K562 (cell line): ENCODE data around the gene PLEKHO2. TPM values are rescaled to one million over a fixed set of nuclear protein-coding genes. Genes with fewer than 3 reads are reported as not detected.
A peak's percentile ranks its signal among the peaks of the same experiment; 100 is the strongest.

ENCODE experiments used
- BHLHE40 ChIP-seq: IDR thresholded peaks from 2 replicates; pipeline ENCODE4 v1.6.1; 2011; ENCODE audit warnings: low read length, improper control_type of control experiment
- CBFB ChIP-seq: sonication (generic); formaldehyde crosslinking; IDR thresholded peaks from 2 replicates; pipeline ENCODE4 v1.4.0; 2020; ENCODE audit warnings: mild to moderate bottlenecking, missing genetic modification reagents
- CHD4 ChIP-seq: fragments of 200-600 bp; sonication (generic); IDR thresholded peaks from 3 replicates; pipeline ENCODE4 v1.6.1; 2012; ENCODE audit warnings: low read depth, mild to moderate bottlenecking, mixed read lengths, low read length, inconsistent platforms; ENCODE audit not compliant: insufficient read depth, insufficient replicate concordance, poor library complexity, severe bottlenecking
- GABPA ChIP-seq: fragments of 200-800 bp; sonication (Bioruptor generic); conservative IDR thresholded peaks from 2 replicates; pipeline ENCODE4 v1.6.1; 2016; ENCODE audit warnings: low read depth, missing genetic modification characterization, missing compliant biosample characterization
- HDAC1 ChIP-seq, 2 experiments: fragments of 450-650 bp; IDR thresholded peaks; 2 replicates each; pipeline ENCODE4 v1.6.1; 2016 to 2017; ENCODE audit warnings: inconsistent platforms in 1 of 2, mild to moderate bottlenecking in 1 of 2, moderate library complexity in 1 of 2
- LCOR ChIP-seq: sonication (generic); formaldehyde crosslinking; IDR thresholded peaks from 2 replicates; pipeline ENCODE4 v1.8.0; 2022; ENCODE audit warnings: mild to moderate bottlenecking, missing genetic modification reagents
- MCM3 ChIP-seq: fragments of 450-650 bp; IDR thresholded peaks from 2 replicates; pipeline ENCODE4 v1.6.1; 2016
- MCM7 ChIP-seq, 2 experiments: fragments of 450-650 bp; IDR thresholded peaks; 2 replicates each; pipeline ENCODE4 v1.6.1; 2016 to 2018
- NFYB ChIP-seq: IDR thresholded peaks from 2 replicates; pipeline ENCODE4 v1.6.1; 2011; ENCODE audit warnings: mild to moderate bottlenecking, moderate library complexity; ENCODE audit not compliant: insufficient read length; ENCODE audit errors: extremely low read depth
- POLR2G ChIP-seq: fragments of 200-400 bp; formaldehyde crosslinking; IDR thresholded peaks from 2 replicates; pipeline ENCODE4 v1.6.1; 2017; ENCODE audit warnings: low read depth, mild to moderate bottlenecking, antibody characterized with exemption, low read length, moderate library complexity
- RBM17 ChIP-seq: fragments of 200-400 bp; formaldehyde crosslinking; IDR thresholded peaks from 2 replicates; pipeline ENCODE4 v1.6.1; 2017; ENCODE audit warnings: low read depth, mild to moderate bottlenecking, low read length, borderline replicate concordance
- SIN3A ChIP-seq, 2 experiments: fragments of 150-350 bp in 1 of 2; IDR thresholded peaks; 2 replicates each; pipeline ENCODE4 v1.6.1; 2011 to 2016; ENCODE audit warnings: borderline replicate concordance in 2 of 2, low read depth in 2 of 2, low read length in 2 of 2, mild to moderate bottlenecking in 2 of 2, moderate library complexity in 2 of 2; ENCODE audit not compliant: control insufficient read depth in 1 of 2
- TAF15 ChIP-seq: fragments of 200-400 bp; formaldehyde crosslinking; IDR thresholded peaks from 2 replicates; pipeline ENCODE4 v1.6.1; 2017; ENCODE audit warnings: mild to moderate bottlenecking, low read depth, low read length, moderate library complexity
- ZNF12 ChIP-seq: sonication (generic); formaldehyde crosslinking; IDR thresholded peaks from 2 replicates; pipeline ENCODE4 v1.4.0; 2020; ENCODE audit warnings: mild to moderate bottlenecking, missing genetic modification reagents
- ZNF507 ChIP-seq: conservative IDR thresholded peaks from 2 replicates; pipeline ENCODE4 v1.6.1; 2017; ENCODE audit warnings: missing genetic modification characterization, missing compliant biosample characterization
- ZNF668 ChIP-seq: fragments of 250-450 bp; sonication (Bioruptor Pico); IDR thresholded peaks from 2 replicates; pipeline ENCODE4 v1.8.0; 2022; ENCODE audit warnings: mild to moderate bottlenecking, inconsistent platforms
- polyA plus RNA-seq, 8 experiments: library from polyadenylated mRNA; depleted of rRNA in 4 of 8; stranded (reverse) in 5 of 8; unstranded in 3 of 8; fragments of >200 nt; fragmentation: Nextera tagmentation in 2 of 8; fragmentation: Illumina TruSeq in 1 of 8; extraction: Ambion mirVana in 2 of 8; extraction: Trizol in 1 of 8; gene quantifications; 2 replicates each; pipeline versions ENCODE4 v1.2.1 to v1.2.3, GENCODE V29; 2011 to 2014; ENCODE audit warnings: inconsistent platforms in 1 of 8, missing spikeins in 1 of 8
- total RNA-seq, 7 experiments: library from RNA; depleted of rRNA in 6 of 7; stranded (reverse); fragments of >200 nt in 6 of 7; fragmentation: Illumina TruSeq in 2 of 7; extraction: Trizol in 2 of 7; gene quantifications; 2 replicates each; pipeline versions ENCODE4 v1.2.1 to v1.2.3, GENCODE V29; 2011 to 2021; ENCODE audit warnings: low replicate concordance in 1 of 7
- TF ChIP-seq, protein P1 (sequence below): fragments of 450-650 bp; IDR thresholded peaks from 2 replicates; pipeline ENCODE4 v1.6.1; 2016; ENCODE audit warnings: borderline replicate concordance
- TF ChIP-seq, protein P2 (sequence below): sonication (generic); formaldehyde crosslinking; IDR thresholded peaks from 2 replicates; pipeline ENCODE4 v1.8.0; 2023; ENCODE audit warnings: mild to moderate bottlenecking, missing genetic modification reagents
- TF ChIP-seq, protein P3 (sequence below): fragments of 150-350 bp; conservative IDR thresholded peaks from 2 replicates; pipeline ENCODE4 v1.6.1; 2014; ENCODE audit warnings: low read length
- TF ChIP-seq, protein P4 (sequence below): fragments of 250-450 bp; sonication (Bioruptor Pico); IDR thresholded peaks from 2 replicates; pipeline ENCODE4 v1.4.0; 2020; ENCODE audit warnings: borderline replicate concordance

Gene PLEKHO2
- total and polyA plus RNA-seq, 9 of the 15 experiments (the other 6 are each of a cell fraction or from before 2014, with no cell fraction given), result 0.24 to 8.8 (median 5.5) TPM

DNA sequence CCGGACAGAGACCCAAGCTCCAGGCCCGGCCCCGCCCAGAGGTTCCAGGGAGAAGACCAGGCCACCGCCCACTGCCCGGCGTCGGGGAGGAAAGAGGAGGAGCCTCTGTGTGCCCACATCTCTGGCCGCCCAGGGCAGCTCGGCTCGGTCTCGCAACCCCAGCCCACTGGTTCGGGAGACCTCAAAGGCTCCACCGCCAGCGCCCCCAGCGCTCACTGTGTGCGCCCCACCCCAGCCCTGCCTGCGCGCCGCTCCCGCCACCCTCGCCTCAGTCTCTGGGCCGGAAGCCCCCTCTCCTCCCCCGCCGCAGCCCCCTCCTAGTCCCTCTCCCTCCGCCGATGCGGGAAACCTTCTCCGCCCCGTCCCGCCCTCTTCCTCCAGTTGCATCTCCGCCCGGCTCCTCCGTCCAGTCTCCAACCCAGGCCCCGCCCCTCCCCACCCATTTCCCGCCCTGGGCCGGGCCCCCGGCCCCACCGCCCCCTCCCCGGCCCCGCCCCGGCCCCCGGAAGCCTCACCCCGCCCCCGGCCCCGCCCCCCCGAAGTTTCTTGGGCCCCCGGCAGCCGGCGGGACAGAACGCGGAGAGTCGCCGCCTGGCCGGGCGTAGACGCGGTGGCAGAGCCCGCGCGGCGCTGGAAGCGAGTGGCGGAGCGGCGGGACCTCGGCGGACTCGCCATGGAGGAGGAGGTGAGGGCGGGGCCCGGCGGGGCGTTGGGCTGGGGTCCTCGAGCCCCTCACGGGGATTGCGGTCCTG, at the start of gene PLEKHO2 (continued):
- TF ChIP-seq, protein P1, sequence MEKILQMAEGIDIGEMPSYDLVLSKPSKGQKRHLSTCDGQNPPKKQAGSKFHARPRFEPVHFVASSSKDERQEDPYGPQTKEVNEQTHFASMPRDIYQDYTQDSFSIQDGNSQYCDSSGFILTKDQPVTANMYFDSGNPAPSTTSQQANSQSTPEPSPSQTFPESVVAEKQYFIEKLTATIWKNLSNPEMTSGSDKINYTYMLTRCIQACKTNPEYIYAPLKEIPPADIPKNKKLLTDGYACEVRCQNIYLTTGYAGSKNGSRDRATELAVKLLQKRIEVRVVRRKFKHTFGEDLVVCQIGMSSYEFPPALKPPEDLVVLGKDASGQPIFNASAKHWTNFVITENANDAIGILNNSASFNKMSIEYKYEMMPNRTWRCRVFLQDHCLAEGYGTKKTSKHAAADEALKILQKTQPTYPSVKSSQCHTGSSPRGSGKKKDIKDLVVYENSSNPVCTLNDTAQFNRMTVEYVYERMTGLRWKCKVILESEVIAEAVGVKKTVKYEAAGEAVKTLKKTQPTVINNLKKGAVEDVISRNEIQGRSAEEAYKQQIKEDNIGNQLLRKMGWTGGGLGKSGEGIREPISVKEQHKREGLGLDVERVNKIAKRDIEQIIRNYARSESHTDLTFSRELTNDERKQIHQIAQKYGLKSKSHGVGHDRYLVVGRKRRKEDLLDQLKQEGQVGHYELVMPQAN, result no peak
- peak; percentile 94 for TF ChIP-seq POLR2G
- no peak for TF ChIP-seq MCM3
- no peak for TF ChIP-seq NFYB
- 0 out of 2 replicates have a peak, but pooled peaks have one; percentile 29 for TF ChIP-seq ZNF12 (CRISPR knock-in tag)
- TF ChIP-seq, protein P2, sequence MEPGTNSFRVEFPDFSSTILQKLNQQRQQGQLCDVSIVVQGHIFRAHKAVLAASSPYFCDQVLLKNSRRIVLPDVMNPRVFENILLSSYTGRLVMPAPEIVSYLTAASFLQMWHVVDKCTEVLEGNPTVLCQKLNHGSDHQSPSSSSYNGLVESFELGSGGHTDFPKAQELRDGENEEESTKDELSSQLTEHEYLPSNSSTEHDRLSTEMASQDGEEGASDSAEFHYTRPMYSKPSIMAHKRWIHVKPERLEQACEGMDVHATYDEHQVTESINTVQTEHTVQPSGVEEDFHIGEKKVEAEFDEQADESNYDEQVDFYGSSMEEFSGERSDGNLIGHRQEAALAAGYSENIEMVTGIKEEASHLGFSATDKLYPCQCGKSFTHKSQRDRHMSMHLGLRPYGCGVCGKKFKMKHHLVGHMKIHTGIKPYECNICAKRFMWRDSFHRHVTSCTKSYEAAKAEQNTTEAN (CRISPR knock-in tag), result no peak
- TF ChIP-seq GABPA (tag), result peak; percentile 86
- 0 out of 2 replicates have a peak, but pooled peaks have one; percentile 38 for TF ChIP-seq CBFB (CRISPR knock-in tag)
- no peak for TF ChIP-seq ZNF507
- no peak for TF ChIP-seq MCM7 (IDR thresholded peaks at IDR 0.05)
- TF ChIP-seq, protein P3, sequence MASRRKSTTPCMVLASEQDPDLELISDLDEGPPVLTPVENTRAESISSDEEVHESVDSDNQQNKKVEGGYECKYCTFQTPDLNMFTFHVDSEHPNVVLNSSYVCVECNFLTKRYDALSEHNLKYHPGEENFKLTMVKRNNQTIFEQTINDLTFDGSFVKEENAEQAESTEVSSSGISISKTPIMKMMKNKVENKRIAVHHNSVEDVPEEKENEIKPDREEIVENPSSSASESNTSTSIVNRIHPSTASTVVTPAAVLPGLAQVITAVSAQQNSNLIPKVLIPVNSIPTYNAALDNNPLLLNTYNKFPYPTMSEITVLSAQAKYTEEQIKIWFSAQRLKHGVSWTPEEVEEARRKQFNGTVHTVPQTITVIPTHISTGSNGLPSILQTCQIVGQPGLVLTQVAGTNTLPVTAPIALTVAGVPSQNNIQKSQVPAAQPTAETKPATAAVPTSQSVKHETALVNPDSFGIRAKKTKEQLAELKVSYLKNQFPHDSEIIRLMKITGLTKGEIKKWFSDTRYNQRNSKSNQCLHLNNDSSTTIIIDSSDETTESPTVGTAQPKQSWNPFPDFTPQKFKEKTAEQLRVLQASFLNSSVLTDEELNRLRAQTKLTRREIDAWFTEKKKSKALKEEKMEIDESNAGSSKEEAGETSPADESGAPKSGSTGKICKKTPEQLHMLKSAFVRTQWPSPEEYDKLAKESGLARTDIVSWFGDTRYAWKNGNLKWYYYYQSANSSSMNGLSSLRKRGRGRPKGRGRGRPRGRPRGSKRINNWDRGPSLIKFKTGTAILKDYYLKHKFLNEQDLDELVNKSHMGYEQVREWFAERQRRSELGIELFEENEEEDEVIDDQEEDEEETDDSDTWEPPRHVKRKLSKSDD, result no peak
- no peak for TF ChIP-seq TAF15
- no peak for TF ChIP-seq BHLHE40
- peak; percentile 41 to 44; a peak in 1 of 4 replicates for TF ChIP-seq SIN3A (IDR thresholded peaks at IDR 0.05; ENCODE audit: borderline replicate concordance in 2 of 2, control insufficient read depth in 1 of 2, low read depth in 2 of 2, low read length in 2 of 2)
- no peak for TF ChIP-seq CHD4
- no peak for TF ChIP-seq RBM17
- TF ChIP-seq HDAC1 (IDR thresholded peaks at IDR 0.05), result 0 out of 4 replicates have a peak, but pooled peaks of 1 of the 2 experiments have one; percentile 23
- no peak for TF ChIP-seq ZNF668 (CRISPR knock-in tag)
- TF ChIP-seq LCOR, result no peak
- TF ChIP-seq, protein P4, sequence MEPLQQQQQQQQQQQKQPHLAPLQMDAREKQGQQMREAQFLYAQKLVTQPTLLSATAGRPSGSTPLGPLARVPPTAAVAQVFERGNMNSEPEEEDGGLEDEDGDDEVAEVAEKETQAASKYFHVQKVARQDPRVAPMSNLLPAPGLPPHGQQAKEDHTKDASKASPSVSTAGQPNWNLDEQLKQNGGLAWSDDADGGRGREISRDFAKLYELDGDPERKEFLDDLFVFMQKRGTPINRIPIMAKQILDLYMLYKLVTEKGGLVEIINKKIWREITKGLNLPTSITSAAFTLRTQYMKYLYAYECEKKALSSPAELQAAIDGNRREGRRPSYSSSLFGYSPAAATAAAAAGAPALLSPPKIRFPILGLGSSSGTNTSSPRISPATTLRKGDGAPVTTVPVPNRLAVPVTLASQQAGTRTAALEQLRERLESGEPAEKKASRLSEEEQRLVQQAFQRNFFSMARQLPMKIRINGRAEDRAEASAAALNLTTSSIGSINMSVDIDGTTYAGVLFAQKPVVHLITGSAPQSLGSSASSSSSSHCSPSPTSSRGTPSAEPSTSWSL (CRISPR knock-in tag), result no peak
